GM12878 (cell line): ENCODE results near the gene ZNF624. TPM values are rescaled to one million over a fixed set of nuclear protein-coding genes. Genes with fewer than 3 reads are reported as not detected.

ENCODE experiments used
- BHLHE40 ChIP-seq, 2 experiments: fragments of 450-650 bp in 1 of 2; IDR thresholded peaks; 2 replicates each; pipeline ENCODE4 v1.6.1; 2011 to 2017; ENCODE audit warnings: low read depth in 2 of 2, borderline replicate concordance in 1 of 2, improper control_type of control experiment in 1 of 2, low read length in 1 of 2, mild to moderate bottlenecking in 1 of 2
- KDM1A ChIP-seq: fragments of 200-600 bp; sonication (generic); IDR thresholded peaks from 2 replicates; pipeline ENCODE4 v1.6.1; 2016; ENCODE audit warnings: borderline replicate concordance
- LARP7 ChIP-seq: fragments of 450-650 bp; IDR thresholded peaks from 2 replicates; pipeline ENCODE4 v1.6.1; 2017; ENCODE audit warnings: mild to moderate bottlenecking
- NR2C2 ChIP-seq: IDR thresholded peaks from 2 replicates; pipeline ENCODE4 v1.6.1; 2011; ENCODE audit warnings: borderline replicate concordance, low read depth; ENCODE audit not compliant: control insufficient read depth, insufficient read length
- NRF1 ChIP-seq: conservative IDR thresholded peaks from 2 replicates; pipeline ENCODE4 v1.6.1; 2011; ENCODE audit warnings: mild to moderate bottlenecking, low read depth, low read length, improper control_type of control experiment
- POU2F2 ChIP-seq: IDR thresholded peaks from 3 replicates; pipeline ENCODE4 v1.6.1; 2011; ENCODE audit warnings: low read depth, mild to moderate bottlenecking, low read length, borderline replicate concordance
- RBBP5 ChIP-seq: fragments of 200-600 bp; sonication (generic); conservative IDR thresholded peaks from 2 replicates; pipeline ENCODE4 v1.6.1; 2016
- RCOR1 ChIP-seq: conservative IDR thresholded peaks from 2 replicates; pipeline ENCODE4 v1.6.1; 2012; ENCODE audit warnings: low read depth, low read length, improper control_type of control experiment
- SMC3 ChIP-seq: IDR thresholded peaks from 2 replicates; pipeline ENCODE4 v1.6.1; 2011; ENCODE audit warnings: low read length, improper control_type of control experiment, borderline replicate concordance
- TCF12 ChIP-seq: IDR thresholded peaks from 2 replicates; pipeline ENCODE4 v1.6.1; 2011; ENCODE audit warnings: low read depth, mild to moderate bottlenecking, low read length
- WRNIP1 ChIP-seq: IDR thresholded peaks from 2 replicates; pipeline ENCODE4 v1.6.1; 2011; ENCODE audit warnings: low read depth, low read length, improper control_type of control experiment, borderline replicate concordance
- YY1 ChIP-seq: IDR thresholded peaks from 2 replicates; pipeline ENCODE4 v1.6.1; 2011; ENCODE audit warnings: low read depth, mild to moderate bottlenecking, low read length
- ZNF217 ChIP-seq: fragments of 450-650 bp; IDR thresholded peaks from 2 replicates; pipeline ENCODE4 v1.6.1; 2017; ENCODE audit warnings: antibody characterized with exemption, mild to moderate bottlenecking
- polyA plus RNA-seq, 11 experiments: library from polyadenylated mRNA; depleted of rRNA in 4 of 11; unstranded in 6 of 11; stranded (reverse) in 5 of 11; fragments of >200 nt; fragmentation: Nextera tagmentation in 4 of 11; fragmentation: Illumina TruSeq in 1 of 11; extraction: Ambion mirVana in 4 of 11; extraction: Trizol in 1 of 11; gene quantifications; 1 replicate in 1 of 11; 2 replicates in 10 of 11; pipeline versions ENCODE4 v1.2.1 to v1.2.3, GENCODE V29; 2011 to 2016; ENCODE audit warnings: inconsistent platforms in 2 of 11, missing spikeins in 2 of 11, low read depth in 1 of 11
- total RNA-seq, 4 experiments: library from RNA; depleted of rRNA in 3 of 4; stranded (reverse); fragments of >200 nt in 3 of 4; fragmentation: Illumina TruSeq in 1 of 4; extraction: Trizol in 1 of 4; gene quantifications; 2 replicates each; pipeline versions ENCODE4 v1.2.1 to v1.2.3, GENCODE V29; 2013 to 2021
- TF ChIP-seq, protein P1 (sequence below): fragments of 450-650 bp; IDR thresholded peaks from 2 replicates; pipeline ENCODE4 v1.6.1; 2014; ENCODE audit warnings: mild to moderate bottlenecking

The ZNF624 gene
- total and polyA plus RNA-seq, 10 of the 15 experiments (the other 5 are each of a cell fraction or from before 2014, with no cell fraction given): 0.50 to 3.5 (median 2.1) TPM

DNA sequence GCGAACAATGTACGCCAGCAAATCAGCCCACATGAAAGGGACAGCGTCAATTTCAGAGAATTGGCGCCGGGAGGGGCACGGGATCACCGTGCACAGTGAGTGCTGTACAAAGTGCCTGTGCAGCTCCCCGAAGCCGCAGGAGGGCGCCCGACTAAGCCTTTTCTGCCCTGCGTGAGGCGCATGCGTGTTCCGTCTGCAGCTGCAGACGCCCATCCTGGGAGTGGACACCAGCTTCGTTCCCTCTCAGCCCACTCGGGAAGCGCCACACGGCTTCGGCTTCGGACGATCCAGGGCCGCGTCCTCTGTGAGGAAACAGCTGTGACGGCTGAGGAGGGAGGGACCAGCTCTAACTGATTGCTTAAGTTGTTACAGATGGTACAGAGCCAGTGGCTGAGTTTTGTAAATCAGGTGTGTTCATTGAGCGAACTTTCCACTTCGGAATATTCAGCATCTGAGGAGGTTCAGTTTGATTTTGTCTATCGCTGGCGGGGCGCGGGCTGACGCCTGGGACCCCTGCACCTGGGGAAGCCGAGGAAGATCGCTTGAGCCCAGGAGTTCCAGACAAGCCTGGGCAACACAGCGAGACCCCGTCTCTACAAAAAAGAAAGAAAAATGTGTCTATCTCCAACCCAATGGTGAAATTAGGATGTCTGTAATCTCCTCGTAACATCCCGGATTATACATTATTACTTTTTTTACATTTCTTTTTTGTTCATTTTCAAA, 69.2 kb downstream of the ZNF624 start (continued):
- TF ChIP-seq NR2C2: no peak
- 0 out of 2 replicates have a peak, but pooled peaks have one; percentile 24 for TF ChIP-seq TCF12
- TF ChIP-seq RBBP5: no peak
- TF ChIP-seq ZNF217: no peak
- TF ChIP-seq WRNIP1: no peak
- 0 out of 2 replicates have a peak, but pooled peaks have one; percentile 21 for TF ChIP-seq NRF1
- TF ChIP-seq YY1: 0 out of 2 replicates have a peak, but pooled peaks have one; percentile 21
- 0 out of 3 replicates have a peak, but pooled peaks have one; percentile 21 for TF ChIP-seq POU2F2
- TF ChIP-seq RCOR1: no peak
- peak; percentile 65 to 77 for TF ChIP-seq BHLHE40 (IDR thresholded peaks at IDR 0.05; ENCODE audit: borderline replicate concordance in 1 of 2, low read depth in 2 of 2, low read length in 1 of 2)
- peak; percentile 25; the same call in 1 of the 2 replicates for TF ChIP-seq SMC3
- peak; percentile 29; the same call in 1 of the 2 replicates for TF ChIP-seq LARP7
- TF ChIP-seq, protein P1, sequence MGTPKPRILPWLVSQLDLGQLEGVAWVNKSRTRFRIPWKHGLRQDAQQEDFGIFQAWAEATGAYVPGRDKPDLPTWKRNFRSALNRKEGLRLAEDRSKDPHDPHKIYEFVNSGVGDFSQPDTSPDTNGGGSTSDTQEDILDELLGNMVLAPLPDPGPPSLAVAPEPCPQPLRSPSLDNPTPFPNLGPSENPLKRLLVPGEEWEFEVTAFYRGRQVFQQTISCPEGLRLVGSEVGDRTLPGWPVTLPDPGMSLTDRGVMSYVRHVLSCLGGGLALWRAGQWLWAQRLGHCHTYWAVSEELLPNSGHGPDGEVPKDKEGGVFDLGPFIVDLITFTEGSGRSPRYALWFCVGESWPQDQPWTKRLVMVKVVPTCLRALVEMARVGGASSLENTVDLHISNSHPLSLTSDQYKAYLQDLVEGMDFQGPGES: no peak
- TF ChIP-seq KDM1A: no peak
